Liver (tissue), 9 donors: Measurements from ENCODE around the gene TBC1D24. TPM values are rescaled to one million over a fixed set of nuclear protein-coding genes. Genes with fewer than 3 reads are reported as not detected.

ENCODE experiments used
- DNase-seq: peaks from one replicate; pipeline ENCODE4 v3.0.0-alpha.2; 2017; ENCODE audit warnings: low spot score
- H3K27ac ChIP-seq, 2 donors: one replicate each; pipeline ENCODE4 v1.7.0; 2013; ENCODE audit warnings: inconsistent platforms in 2 of 2, low read length in 2 of 2, control low read depth in 1 of 2, low read depth in 1 of 2, mild to moderate bottlenecking in 1 of 2
- H3K27me3 ChIP-seq, 4 donors: one replicate each; pipeline versions ENCODE4 v1.6.1 to v1.7.0; 2013; ENCODE audit warnings: low read length in 3 of 4, inconsistent platforms in 1 of 4, mild to moderate bottlenecking in 1 of 4, moderate library complexity in 1 of 4; ENCODE audit not compliant: control insufficient read depth in 4 of 4, insufficient read depth in 4 of 4
- H3K36me3 ChIP-seq, 4 donors: one replicate each; pipeline versions ENCODE4 v1.6.1 to v1.7.0; 2013; ENCODE audit warnings: low read length in 3 of 4, mild to moderate bottlenecking in 3 of 4, low read depth in 1 of 4, moderate library complexity in 1 of 4; ENCODE audit not compliant: control insufficient read depth in 4 of 4, insufficient read depth in 3 of 4
- H3K4me1 ChIP-seq, 4 donors: one replicate each; pipeline versions ENCODE4 v1.6.1 to v1.7.0; 2013; ENCODE audit warnings: low read length in 3 of 4, mild to moderate bottlenecking in 3 of 4, moderate library complexity in 1 of 4; ENCODE audit not compliant: control insufficient read depth in 4 of 4, insufficient read depth in 4 of 4
- H3K4me3 ChIP-seq, 3 donors: one replicate each; pipeline versions ENCODE4 v1.6.1 to v1.7.0; 2013; ENCODE audit warnings: low read length in 3 of 3, control low read depth in 1 of 3, low read depth in 1 of 3, mild to moderate bottlenecking in 1 of 3
- H3K9ac ChIP-seq, 2 donors: one replicate each; pipeline ENCODE4 v1.7.0; 2013; ENCODE audit warnings: low read length in 2 of 2, mild to moderate bottlenecking in 2 of 2, moderate library complexity in 2 of 2, control low read depth in 1 of 2, low read depth in 1 of 2
- H3K9me3 ChIP-seq, 4 donors: one replicate each; pipeline versions ENCODE4 v1.6.1 to v1.7.0; 2013; ENCODE audit warnings: low read length in 3 of 4; ENCODE audit not compliant: control insufficient read depth in 4 of 4
- EGR1 ChIP-seq, 2 donors: IDR thresholded peaks; 2 replicates each; pipeline ENCODE4 v1.6.1; 2016 to 2018; ENCODE audit warnings: antibody characterized with exemption in 2 of 2, low read depth in 2 of 2
- FOXA1 ChIP-seq: IDR thresholded peaks from 2 replicates; pipeline ENCODE4 v1.6.1; 2016; ENCODE audit warnings: antibody characterized with exemption
- FOXA2 ChIP-seq: IDR thresholded peaks from 2 replicates; pipeline ENCODE4 v1.6.1; 2016; ENCODE audit warnings: antibody characterized with exemption
- GABPA ChIP-seq, 2 donors: IDR thresholded peaks in 1 of 2; conservative IDR thresholded peaks in 1 of 2; 2 replicates each; pipeline ENCODE4 v1.6.1; 2016; ENCODE audit warnings: antibody characterized with exemption in 2 of 2, mild to moderate bottlenecking in 1 of 2, moderate library complexity in 1 of 2
- HNF4A ChIP-seq, 2 donors: conservative IDR thresholded peaks; 2 replicates each; pipeline ENCODE4 v1.6.1; 2016; ENCODE audit warnings: antibody characterized with exemption in 2 of 2, mild to moderate bottlenecking in 2 of 2
- HNF4G ChIP-seq: IDR thresholded peaks from 2 replicates; pipeline ENCODE4 v1.6.1; 2016; ENCODE audit warnings: antibody characterized with exemption
- JUND ChIP-seq, 2 donors: IDR thresholded peaks; 2 replicates each; pipeline ENCODE4 v1.6.1; 2016; ENCODE audit warnings: antibody characterized with exemption in 2 of 2
- RAD21 ChIP-seq, 2 donors: IDR thresholded peaks; 2 replicates each; pipeline ENCODE4 v1.6.1; 2016; ENCODE audit warnings: antibody characterized with exemption in 2 of 2, mild to moderate bottlenecking in 2 of 2
- RXRA ChIP-seq, 2 donors: IDR thresholded peaks; 2 replicates each; pipeline ENCODE4 v1.6.1; 2017 to 2018; ENCODE audit warnings: antibody characterized with exemption in 2 of 2, mild to moderate bottlenecking in 1 of 2
- SP1 ChIP-seq: IDR thresholded peaks from 2 replicates; pipeline ENCODE4 v1.6.1; 2018; ENCODE audit warnings: antibody characterized with exemption, mild to moderate bottlenecking
- TAF1 ChIP-seq: conservative IDR thresholded peaks from 2 replicates; pipeline ENCODE4 v1.6.1; 2016; ENCODE audit warnings: antibody characterized with exemption, mild to moderate bottlenecking
- YY1 ChIP-seq: IDR thresholded peaks from 2 replicates; pipeline ENCODE4 v1.6.1; 2016; ENCODE audit warnings: antibody characterized with exemption, mild to moderate bottlenecking
- WGBS: extraction: QIAGEN DNeasy Blood & Tissue Kit; methylation state at CpG from one replicate; pipeline ENCODE4 v1.1.7; 2013; 5-methylcytosine and 5-hydroxymethylcytosine counted together
- polyA plus RNA-seq, 2 donors: library from polyadenylated mRNA; stranded (reverse) in 1 of 2; unstranded in 1 of 2; fragments of 200-250 nt in 1 of 2; fragments of >200 nt in 1 of 2; fragmentation: Nextera tagmentation in 1 of 2; extraction: Ambion mirVana in 1 of 2; gene quantifications; one replicate each; pipeline versions ENCODE4 v1.2.1 to v1.2.3, GENCODE V29; 2013 to 2015
- total RNA-seq, 2 donors: library from RNA; depleted of rRNA; stranded (reverse); fragments of >200 nt; gene quantifications; one replicate each; pipeline ENCODE4 v1.2.3, GENCODE V29; 2014
- TF ChIP-seq, protein P1 (sequence below): IDR thresholded peaks from 2 replicates; pipeline ENCODE4 v1.6.1; 2016; ENCODE audit warnings: antibody characterized with exemption, mild to moderate bottlenecking
- TF ChIP-seq, protein P2 (sequence below): IDR thresholded peaks from 2 replicates; pipeline ENCODE4 v1.6.1; 2016; ENCODE audit warnings: antibody characterized with exemption
- TF ChIP-seq, protein P3 (sequence below): IDR thresholded peaks from 2 replicates; pipeline ENCODE4 v1.6.1; 2016; ENCODE audit warnings: antibody characterized with exemption
- TF ChIP-seq, protein P4 (sequence below): IDR thresholded peaks from 2 replicates; pipeline ENCODE4 v1.6.1; 2016; ENCODE audit warnings: antibody characterized with exemption
- TF ChIP-seq, protein P5 (sequence below): fragments of 150-350 bp; IDR thresholded peaks from 2 replicates; pipeline ENCODE4 v1.5.1; 2017; ENCODE audit warnings: improper control_type of control experiment, low read depth, low read length; ENCODE audit not compliant: missing input control
- donor health status: healthy.
- donor health status: healthy.
- donor health status: healthy.
- donor health status: healthy.
- donor health status: healthy.

Gene TBC1D24
- total and polyA plus RNA-seq, 4 donors = 8.4 to 22.3 (median 11.5) TPM

DNA sequence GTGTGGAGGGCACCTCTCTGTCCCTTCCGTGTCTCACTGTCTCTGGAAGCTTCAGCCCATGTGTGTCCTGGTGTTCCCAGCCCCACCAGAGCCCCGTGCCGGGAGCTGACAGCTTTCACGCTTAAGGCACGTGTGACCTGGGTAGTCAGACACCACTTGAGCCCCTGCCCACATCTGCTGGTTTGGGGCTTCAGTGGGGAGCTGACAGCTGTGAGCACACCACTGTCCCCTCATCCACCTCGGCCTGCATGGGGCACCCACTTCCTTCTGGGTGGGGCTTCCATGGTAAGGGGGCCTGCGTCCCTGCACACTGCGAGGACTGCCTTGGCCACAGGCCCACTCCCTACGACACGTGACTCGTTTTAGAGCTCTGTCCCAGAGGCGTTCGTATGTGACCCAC is 17.7 kb upstream of the TBC1D24 start:
- peaks cover 7 to 16% (median 13%) of the 10 kb centered on the region in 4 donors for H3K4me1 ChIP-seq
- no peaks in the 10 kb centered on the region for H3K36me3 ChIP-seq
- no peak overlapping the region for H3K9ac ChIP-seq
- H3K27me3 ChIP-seq = no peaks in the 10 kb centered on the region
- no peak for DNase-seq
- 88% methylated on average over 13 of the region's 13 CpGs for WGBS
- no peak overlapping the region for H3K4me3 ChIP-seq
- H3K27ac ChIP-seq = no peak overlapping the region
- TF ChIP-seq FOXA2 (no peak), YY1 (no peak), RXRA (IDR thresholded peaks at IDR 0.05) (no peak), JUND (IDR thresholded peaks at IDR 0.05) (no peak), RAD21 (IDR thresholded peaks at IDR 0.05) (no peak), HNF4A (conservative IDR thresholded peaks at IDR 0.05) (no peak), EGR1 (IDR thresholded peaks at IDR 0.05; ENCODE audit: low read depth in 2 of 2) (no peak), SP1 (no peak), TAF1 (no peak), HNF4G (no peak)
- TF ChIP-seq, protein P1, sequence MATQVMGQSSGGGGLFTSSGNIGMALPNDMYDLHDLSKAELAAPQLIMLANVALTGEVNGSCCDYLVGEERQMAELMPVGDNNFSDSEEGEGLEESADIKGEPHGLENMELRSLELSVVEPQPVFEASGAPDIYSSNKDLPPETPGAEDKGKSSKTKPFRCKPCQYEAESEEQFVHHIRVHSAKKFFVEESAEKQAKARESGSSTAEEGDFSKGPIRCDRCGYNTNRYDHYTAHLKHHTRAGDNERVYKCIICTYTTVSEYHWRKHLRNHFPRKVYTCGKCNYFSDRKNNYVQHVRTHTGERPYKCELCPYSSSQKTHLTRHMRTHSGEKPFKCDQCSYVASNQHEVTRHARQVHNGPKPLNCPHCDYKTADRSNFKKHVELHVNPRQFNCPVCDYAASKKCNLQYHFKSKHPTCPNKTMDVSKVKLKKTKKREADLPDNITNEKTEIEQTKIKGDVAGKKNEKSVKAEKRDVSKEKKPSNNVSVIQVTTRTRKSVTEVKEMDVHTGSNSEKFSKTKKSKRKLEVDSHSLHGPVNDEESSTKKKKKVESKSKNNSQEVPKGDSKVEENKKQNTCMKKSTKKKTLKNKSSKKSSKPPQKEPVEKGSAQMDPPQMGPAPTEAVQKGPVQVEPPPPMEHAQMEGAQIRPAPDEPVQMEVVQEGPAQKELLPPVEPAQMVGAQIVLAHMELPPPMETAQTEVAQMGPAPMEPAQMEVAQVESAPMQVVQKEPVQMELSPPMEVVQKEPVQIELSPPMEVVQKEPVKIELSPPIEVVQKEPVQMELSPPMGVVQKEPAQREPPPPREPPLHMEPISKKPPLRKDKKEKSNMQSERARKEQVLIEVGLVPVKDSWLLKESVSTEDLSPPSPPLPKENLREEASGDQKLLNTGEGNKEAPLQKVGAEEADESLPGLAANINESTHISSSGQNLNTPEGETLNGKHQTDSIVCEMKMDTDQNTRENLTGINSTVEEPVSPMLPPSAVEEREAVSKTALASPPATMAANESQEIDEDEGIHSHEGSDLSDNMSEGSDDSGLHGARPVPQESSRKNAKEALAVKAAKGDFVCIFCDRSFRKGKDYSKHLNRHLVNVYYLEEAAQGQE = no peak
- TF ChIP-seq, protein P2, sequence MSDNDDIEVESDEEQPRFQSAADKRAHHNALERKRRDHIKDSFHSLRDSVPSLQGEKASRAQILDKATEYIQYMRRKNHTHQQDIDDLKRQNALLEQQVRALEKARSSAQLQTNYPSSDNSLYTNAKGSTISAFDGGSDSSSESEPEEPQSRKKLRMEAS = no peak
- TF ChIP-seq, protein P3, sequence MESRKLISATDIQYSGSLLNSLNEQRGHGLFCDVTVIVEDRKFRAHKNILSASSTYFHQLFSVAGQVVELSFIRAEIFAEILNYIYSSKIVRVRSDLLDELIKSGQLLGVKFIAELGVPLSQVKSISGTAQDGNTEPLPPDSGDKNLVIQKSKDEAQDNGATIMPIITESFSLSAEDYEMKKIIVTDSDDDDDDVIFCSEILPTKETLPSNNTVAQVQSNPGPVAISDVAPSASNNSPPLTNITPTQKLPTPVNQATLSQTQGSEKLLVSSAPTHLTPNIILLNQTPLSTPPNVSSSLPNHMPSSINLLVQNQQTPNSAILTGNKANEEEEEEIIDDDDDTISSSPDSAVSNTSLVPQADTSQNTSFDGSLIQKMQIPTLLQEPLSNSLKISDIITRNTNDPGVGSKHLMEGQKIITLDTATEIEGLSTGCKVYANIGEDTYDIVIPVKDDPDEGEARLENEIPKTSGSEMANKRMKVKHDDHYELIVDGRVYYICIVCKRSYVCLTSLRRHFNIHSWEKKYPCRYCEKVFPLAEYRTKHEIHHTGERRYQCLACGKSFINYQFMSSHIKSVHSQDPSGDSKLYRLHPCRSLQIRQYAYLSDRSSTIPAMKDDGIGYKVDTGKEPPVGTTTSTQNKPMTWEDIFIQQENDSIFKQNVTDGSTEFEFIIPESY = no peak
- H3K9me3 ChIP-seq = no peaks in the 10 kb centered on the region

DNA sequence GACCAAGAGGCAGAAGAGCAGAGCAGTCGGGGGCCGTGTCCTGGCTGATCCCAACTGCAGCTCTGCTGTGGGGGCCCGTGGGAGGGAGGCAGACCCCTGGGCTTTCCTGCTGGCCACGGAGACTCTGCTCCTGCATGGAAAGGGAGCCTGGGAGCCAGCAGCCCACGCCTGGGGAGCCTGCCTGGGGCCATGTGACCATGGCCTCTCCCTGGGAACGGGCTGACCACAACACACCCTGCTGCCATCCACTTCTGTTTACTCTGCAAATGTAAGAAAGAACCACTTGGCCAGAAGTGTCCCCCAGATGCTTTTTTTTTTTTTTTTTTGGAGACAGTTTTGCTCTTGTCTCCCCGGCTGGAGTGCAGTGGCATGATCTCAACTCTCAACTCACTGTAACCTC is 17.0 kb upstream of the TBC1D24 start:
- no peak for DNase-seq
- H3K36me3 ChIP-seq = no peaks in the 10 kb centered on the region
- peaks cover 7 to 16% (median 13%) of the 10 kb centered on the region in 4 donors for H3K4me1 ChIP-seq
- WGBS = 86% methylated on average over 7 of the region's 7 CpGs
- TF ChIP-seq FOXA1 = no peak
- no peak for TF ChIP-seq GABPA (IDR thresholded peaks at IDR 0.05 in 1 of 2, conservative IDR thresholded peaks at IDR 0.05 in 1 of 2)
- TF ChIP-seq JUND (IDR thresholded peaks at IDR 0.05) = no peak
- TF ChIP-seq SP1 = no peak
- TF ChIP-seq YY1 = no peak
- TF ChIP-seq EGR1 (IDR thresholded peaks at IDR 0.05; ENCODE audit: low read depth in 2 of 2) = no peak
- TF ChIP-seq, protein P2 = no peak
- no peak for TF ChIP-seq HNF4G
- TF ChIP-seq, protein P4, sequence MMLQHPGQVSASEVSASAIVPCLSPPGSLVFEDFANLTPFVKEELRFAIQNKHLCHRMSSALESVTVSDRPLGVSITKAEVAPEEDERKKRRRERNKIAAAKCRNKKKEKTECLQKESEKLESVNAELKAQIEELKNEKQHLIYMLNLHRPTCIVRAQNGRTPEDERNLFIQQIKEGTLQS = no peak
- TF ChIP-seq, protein P5, sequence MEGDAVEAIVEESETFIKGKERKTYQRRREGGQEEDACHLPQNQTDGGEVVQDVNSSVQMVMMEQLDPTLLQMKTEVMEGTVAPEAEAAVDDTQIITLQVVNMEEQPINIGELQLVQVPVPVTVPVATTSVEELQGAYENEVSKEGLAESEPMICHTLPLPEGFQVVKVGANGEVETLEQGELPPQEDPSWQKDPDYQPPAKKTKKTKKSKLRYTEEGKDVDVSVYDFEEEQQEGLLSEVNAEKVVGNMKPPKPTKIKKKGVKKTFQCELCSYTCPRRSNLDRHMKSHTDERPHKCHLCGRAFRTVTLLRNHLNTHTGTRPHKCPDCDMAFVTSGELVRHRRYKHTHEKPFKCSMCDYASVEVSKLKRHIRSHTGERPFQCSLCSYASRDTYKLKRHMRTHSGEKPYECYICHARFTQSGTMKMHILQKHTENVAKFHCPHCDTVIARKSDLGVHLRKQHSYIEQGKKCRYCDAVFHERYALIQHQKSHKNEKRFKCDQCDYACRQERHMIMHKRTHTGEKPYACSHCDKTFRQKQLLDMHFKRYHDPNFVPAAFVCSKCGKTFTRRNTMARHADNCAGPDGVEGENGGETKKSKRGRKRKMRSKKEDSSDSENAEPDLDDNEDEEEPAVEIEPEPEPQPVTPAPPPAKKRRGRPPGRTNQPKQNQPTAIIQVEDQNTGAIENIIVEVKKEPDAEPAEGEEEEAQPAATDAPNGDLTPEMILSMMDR = no peak
- TF ChIP-seq RAD21 (IDR thresholded peaks at IDR 0.05) = no peak
- H3K27me3 ChIP-seq = no peaks in the 10 kb centered on the region
- H3K9ac ChIP-seq = no peak overlapping the region
- no peak overlapping the region for H3K4me3 ChIP-seq
- no peaks in the 10 kb centered on the region for H3K9me3 ChIP-seq
- no peak overlapping the region for H3K27ac ChIP-seq
